GM10266 (cell line): ENCODE data around the gene IL1RL2.

ENCODE experiments used
- DNase-seq: peaks from one replicate; pipeline ENCODE4 v3.0.0; 2012; ENCODE audit errors: extremely low spot score
- TF ChIP-seq, protein P1 (sequence below): IDR thresholded peaks from 2 replicates; pipeline ENCODE4 v1.5.1; 2012; ENCODE audit warnings: mild to moderate bottlenecking, low read depth; ENCODE audit not compliant: control insufficient read depth, insufficient read depth; ENCODE audit errors: missing control alignments

IL1RL2 gene

DNA sequence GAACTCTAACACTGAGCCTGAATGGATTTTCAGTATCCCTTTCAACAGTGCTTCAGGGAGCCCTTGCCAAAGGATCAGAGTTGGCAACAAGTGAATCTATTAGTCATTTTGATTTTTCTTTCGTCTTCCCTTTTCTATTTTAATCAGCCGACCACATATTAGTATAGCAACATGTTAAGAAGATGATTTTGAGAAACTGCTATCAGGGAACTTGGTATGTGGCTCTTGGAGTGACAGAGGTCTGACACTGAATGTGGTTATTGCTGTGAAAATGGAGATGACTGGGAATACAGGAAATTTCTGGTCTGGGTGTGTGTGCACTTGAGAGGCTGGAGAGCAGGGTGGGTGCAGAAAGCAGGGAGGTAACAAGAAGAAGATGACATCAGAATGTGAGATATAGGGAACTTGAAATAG is 95.9 kb downstream of the IL1RL2 start:
- TF ChIP-seq, protein P1, sequence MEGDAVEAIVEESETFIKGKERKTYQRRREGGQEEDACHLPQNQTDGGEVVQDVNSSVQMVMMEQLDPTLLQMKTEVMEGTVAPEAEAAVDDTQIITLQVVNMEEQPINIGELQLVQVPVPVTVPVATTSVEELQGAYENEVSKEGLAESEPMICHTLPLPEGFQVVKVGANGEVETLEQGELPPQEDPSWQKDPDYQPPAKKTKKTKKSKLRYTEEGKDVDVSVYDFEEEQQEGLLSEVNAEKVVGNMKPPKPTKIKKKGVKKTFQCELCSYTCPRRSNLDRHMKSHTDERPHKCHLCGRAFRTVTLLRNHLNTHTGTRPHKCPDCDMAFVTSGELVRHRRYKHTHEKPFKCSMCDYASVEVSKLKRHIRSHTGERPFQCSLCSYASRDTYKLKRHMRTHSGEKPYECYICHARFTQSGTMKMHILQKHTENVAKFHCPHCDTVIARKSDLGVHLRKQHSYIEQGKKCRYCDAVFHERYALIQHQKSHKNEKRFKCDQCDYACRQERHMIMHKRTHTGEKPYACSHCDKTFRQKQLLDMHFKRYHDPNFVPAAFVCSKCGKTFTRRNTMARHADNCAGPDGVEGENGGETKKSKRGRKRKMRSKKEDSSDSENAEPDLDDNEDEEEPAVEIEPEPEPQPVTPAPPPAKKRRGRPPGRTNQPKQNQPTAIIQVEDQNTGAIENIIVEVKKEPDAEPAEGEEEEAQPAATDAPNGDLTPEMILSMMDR, result no peak

DNA sequence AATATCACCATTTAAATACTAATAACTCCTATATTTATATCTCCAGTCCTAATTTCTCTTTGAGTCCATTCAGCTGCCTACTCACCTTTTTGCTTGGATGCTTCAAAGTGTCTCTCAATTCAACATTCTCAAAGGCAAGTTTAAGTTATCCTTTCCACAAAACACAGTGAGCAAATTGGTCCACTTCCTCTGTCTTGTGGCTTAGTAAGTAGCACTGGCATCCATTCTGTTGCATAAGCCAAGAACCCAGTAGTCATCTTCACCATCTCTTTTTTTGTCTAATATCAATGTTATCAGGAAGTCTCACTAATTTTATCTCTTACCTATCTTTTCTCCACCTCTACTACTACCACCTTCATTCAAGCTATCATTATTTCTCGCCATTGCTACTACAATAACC is 97.2 kb downstream of the IL1RL2 start:
- TF ChIP-seq, protein P1, result no peak
- DNase-seq, result no peak

More for the DNA sequence above, 95.9 kb downstream of the IL1RL2 start:
- DNase-seq, result no peak

DNA sequence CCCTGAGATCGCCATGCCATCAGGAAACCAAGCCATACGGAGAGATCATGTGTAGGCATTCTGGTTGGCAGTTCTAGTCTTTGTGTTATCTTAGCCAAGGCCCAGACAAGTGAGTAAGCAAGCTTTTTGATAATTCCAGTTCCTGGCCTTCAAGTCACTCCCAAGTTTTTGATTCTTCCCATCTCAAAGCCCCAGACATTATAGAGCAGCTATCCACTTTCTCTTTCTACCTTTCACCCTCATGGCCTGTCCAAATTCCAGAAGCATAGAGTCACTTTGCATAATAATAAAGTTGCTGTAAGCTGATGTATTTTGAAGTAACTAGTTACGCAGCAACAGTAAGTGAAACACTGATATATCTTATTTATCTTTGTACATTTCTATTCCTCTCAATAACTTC is 97.8 kb downstream of the IL1RL2 start:
- no peak for DNase-seq
- TF ChIP-seq, protein P1, result no peak

DNA sequence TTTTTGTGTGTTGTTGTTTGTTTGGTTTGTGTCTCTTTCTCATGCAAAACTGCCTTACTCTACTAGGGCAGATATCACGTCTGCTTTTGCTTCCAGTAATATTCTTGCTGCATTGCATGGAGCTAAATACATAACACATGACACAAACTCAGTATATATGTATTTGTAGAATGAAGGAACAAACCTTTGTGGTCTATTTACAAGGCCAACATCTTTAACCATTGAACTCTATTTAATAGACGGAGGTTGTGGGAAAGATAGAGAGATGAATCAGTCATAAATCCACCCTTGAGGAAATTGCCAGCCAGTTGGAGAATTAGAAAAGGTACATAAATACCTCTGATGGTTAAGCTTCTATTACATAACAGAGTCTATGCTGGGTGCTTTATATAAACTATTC is 98.5 kb downstream of the IL1RL2 start:
- TF ChIP-seq, protein P1, result no peak
- no peak for DNase-seq

DNA sequence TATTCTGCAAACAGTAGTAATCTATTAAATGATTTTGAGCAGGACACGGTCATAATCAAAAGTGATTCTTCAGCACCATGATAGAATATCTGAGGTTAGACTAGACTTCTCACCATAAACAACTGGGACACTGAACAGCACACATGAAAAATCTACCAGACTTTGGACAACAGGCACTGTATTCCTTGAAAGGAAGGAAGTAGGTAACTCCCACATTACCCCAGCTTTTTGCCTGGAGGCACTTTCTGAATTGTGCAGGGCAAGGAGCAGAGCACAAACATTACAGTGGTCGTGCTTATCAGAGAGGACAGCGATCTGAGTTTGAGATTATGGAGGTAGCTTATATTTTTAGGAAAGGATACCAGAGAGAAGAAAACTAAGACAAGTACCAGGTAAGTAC is 99.2 kb downstream of the IL1RL2 start:
- TF ChIP-seq, protein P1, result no peak
- DNase-seq, result no peak

DNA sequence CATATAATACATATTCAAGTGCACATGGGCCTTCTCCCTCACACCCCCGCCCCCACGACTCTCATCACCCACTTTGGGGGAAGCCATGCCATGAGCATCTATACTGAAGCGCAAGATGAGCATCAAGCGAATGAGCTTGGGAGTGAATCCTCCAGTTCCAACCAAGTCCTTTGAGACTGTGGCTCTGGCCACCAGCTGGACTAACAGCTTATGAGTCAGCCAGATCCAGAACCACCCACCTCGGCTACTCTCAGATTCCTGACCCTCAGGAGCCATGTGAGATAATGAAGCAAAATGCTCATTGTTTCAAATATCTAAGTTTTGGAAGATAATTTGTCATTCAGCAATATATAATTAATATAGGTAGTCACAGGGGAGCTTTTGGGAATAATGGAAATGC is 102.3 kb downstream of the IL1RL2 start:
- TF ChIP-seq, protein P1, result no peak
- no peak for DNase-seq
